ENCODE results near the gene KRTAP5-4.
"Not testable (repeated sequence)": the region's sequence is repeated elsewhere in the genome, so short reads cannot be mapped to it uniquely, and the experiment has no call there.

Gene KRTAP5-4

GRCh38 chr11:1622086-1622485 lies at the start of gene KRTAP5-4:
Gene KRTAP5-4 (minus strand): TSS chr11:1622138. CDS start chr11:1622093, 45 bp downstream.
- no peak for DNase-seq

GRCh38 chr11:1671658-1672057 lies 49.7 kb upstream of the KRTAP5-4 start:
- DNase-seq = peak; percentile 2

- DNase-seq = no peak
Observed at GRCh38 chr11:1670905-1671371, 49.0 kb upstream of the KRTAP5-4 start.

- DNase-seq = peak; percentile 19
Observed at GRCh38 chr11:1670457-1670856, 48.5 kb upstream of the KRTAP5-4 start.

GRCh38 chr11:1669546-1670218 lies 47.7 kb upstream of the KRTAP5-4 start:
- DNase-seq = peak; percentile 26

GRCh38 chr11:1668911-1669473 lies 47.1 kb upstream of the KRTAP5-4 start:
- DNase-seq = peak; percentile 23

GRCh38 chr11:1667906-1668305 lies 46.0 kb upstream of the KRTAP5-4 start:
- peak; percentile 21 for DNase-seq

- DNase-seq = peak; percentile 24
Observed at GRCh38 chr11:1667121-1667850, 45.3 kb upstream of the KRTAP5-4 start.

GRCh38 chr11:1665313-1665712 lies 43.4 kb upstream of the KRTAP5-4 start:
- peak; percentile 15 for DNase-seq

GRCh38 chr11:1662699-1663283 lies 40.9 kb upstream of the KRTAP5-4 start:
- not testable (repeated sequence) for DNase-seq

GRCh38 chr11:1661454-1662269 lies 39.7 kb upstream of the KRTAP5-4 start:
- DNase-seq = peak; percentile 4

GRCh38 chr11:1660111-1660867 lies 38.4 kb upstream of the KRTAP5-4 start:
- DNase-seq = peak; percentile 26

- peak; percentile 17 for DNase-seq
Observed at GRCh38 chr11:1659506-1659905, 37.6 kb upstream of the KRTAP5-4 start.

- no peak for DNase-seq
Observed at GRCh38 chr11:1656670-1657069, 34.7 kb upstream of the KRTAP5-4 start.

GRCh38 chr11:1656061-1656441 lies 34.1 kb upstream of the KRTAP5-4 start:
- DNase-seq = no peak

- DNase-seq = no peak
Observed at GRCh38 chr11:1655168-1656060, 33.5 kb upstream of the KRTAP5-4 start.

GRCh38 chr11:1654388-1655167 lies 32.6 kb upstream of the KRTAP5-4 start:
- DNase-seq = no peak

GRCh38 chr11:1653541-1654387 lies 31.8 kb upstream of the KRTAP5-4 start:
- no peak for DNase-seq
